Progenitor cell of endocrine pancreas (in vitro differentiated cells): ENCODE measurements around the gene FAM3B. TPM values are rescaled to one million over a fixed set of nuclear protein-coding genes. Genes with fewer than 3 reads are reported as not detected.

Source experiments
- DNase-seq: peaks from one replicate; pipeline ENCODE4 v3.0.0; 2021; ENCODE audit warnings: low spot score; ENCODE audit not compliant: unreplicated experiment
- H3K27ac Mint-ChIP-seq: 2 replicates; pipeline ENCODE4 v1.8.0; 2021; ENCODE audit warnings: mild to moderate bottlenecking, moderate library complexity, mixed read lengths
- H3K27me3 Mint-ChIP-seq: 2 replicates; pipeline ENCODE4 v1.8.0; 2021; ENCODE audit warnings: mixed read lengths
- H3K36me3 Mint-ChIP-seq: 2 replicates; pipeline ENCODE4 v1.8.0; 2022; ENCODE audit warnings: mixed read lengths; ENCODE audit not compliant: insufficient read depth
- H3K4me1 Mint-ChIP-seq: 2 replicates; pipeline ENCODE4 v1.8.0; 2021; ENCODE audit warnings: low read depth, mixed read lengths
- H3K4me3 Mint-ChIP-seq: 2 replicates; pipeline ENCODE4 v1.8.0; 2021; ENCODE audit warnings: low read depth, mild to moderate bottlenecking, moderate library complexity, mixed read lengths
- H3K9me3 Mint-ChIP-seq: 2 replicates; pipeline ENCODE4 v1.8.0; 2021; ENCODE audit warnings: low read depth, mixed read lengths
- CTCF ChIP-seq: fragments of 200-600 bp; sonication (generic); IDR thresholded peaks from one replicate; pipeline ENCODE4 v1.5.0; 2021; ENCODE audit warnings: antibody characterized with exemption, mild to moderate bottlenecking; ENCODE audit not compliant: unreplicated experiment
- total RNA-seq: library from RNA; stranded (reverse); gene quantifications from 2 replicates; pipeline ENCODE4 v1.2.1, GENCODE V29; 2021

The FAM3B gene
- total RNA-seq, 1 donor from 2014 or later: 8.2 TPM

GRCh38 chr21:41315726-41316125 is 875 bp upstream of the FAM3B start:
- Mint-ChIP-seq H3K4me3 (peak overlapping the region; percentile 67), H3K27ac (no peak overlapping the region), H3K27me3 (peaks cover 42% of the 10 kb centered on the region), H3K36me3 (no peaks in the 10 kb centered on the region), H3K4me1 (peaks cover 8% of the 10 kb centered on the region), H3K9me3 (no peaks in the 10 kb centered on the region)
- TF ChIP-seq CTCF: no peak
- no peak for DNase-seq

DNA sequence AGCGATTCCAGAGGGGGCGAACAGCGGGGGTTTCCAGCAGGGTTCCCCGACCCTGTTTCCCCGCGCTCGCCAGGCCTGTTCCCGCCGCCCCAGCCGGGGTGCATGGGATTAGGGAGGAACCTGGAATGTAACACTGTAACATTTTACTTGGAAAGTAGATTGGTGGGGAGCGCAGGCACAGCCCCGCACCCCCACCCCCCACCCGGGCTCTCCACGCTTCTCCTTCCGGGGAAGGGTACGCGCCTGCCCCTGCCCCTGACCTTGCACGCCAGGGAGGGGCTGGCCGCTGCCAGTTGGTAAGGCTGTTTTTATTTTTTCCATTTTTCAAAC is 427 bp downstream of the FAM3B start:
- no peak for TF ChIP-seq CTCF
- Mint-ChIP-seq H3K4me1 (peaks cover 14% of the 10 kb centered on the region), H3K36me3 (no peaks in the 10 kb centered on the region), H3K9me3 (no peaks in the 10 kb centered on the region), H3K27me3 (peaks cover 39% of the 10 kb centered on the region), H3K4me3 (peak overlapping the region; percentile 74), H3K27ac (no peak overlapping the region)
- DNase-seq: no peak

DNA sequence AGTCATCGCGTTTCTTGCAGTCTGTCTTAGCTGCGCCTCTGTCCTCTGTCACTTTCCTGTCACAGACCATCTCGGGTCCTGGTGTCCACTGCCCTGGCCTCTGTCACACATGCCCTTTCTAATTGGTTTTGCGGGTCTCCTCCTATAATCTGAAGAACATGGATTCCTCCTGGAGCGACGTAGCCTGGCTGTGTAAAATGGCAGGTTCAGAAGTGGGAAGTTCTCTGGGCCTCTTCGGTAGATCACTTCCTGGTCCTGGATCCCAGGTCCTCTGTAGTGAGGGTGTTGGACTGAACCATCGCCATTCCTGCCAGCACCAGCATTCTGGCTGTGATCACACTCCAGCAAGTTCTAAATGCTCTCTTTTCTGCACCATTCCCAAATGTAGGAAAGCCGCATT is 857 bp downstream of the FAM3B start:
- H3K27me3 Mint-ChIP-seq: peaks cover 39% of the 10 kb centered on the region
- H3K36me3 Mint-ChIP-seq: no peaks in the 10 kb centered on the region
- peaks cover 17% of the 10 kb centered on the region for H3K4me1 Mint-ChIP-seq
- no peak for DNase-seq
- no peak overlapping the region for H3K27ac Mint-ChIP-seq
- TF ChIP-seq CTCF: no peak
- H3K9me3 Mint-ChIP-seq: no peaks in the 10 kb centered on the region
- peak overlapping the region; percentile 74 for H3K4me3 Mint-ChIP-seq

DNA sequence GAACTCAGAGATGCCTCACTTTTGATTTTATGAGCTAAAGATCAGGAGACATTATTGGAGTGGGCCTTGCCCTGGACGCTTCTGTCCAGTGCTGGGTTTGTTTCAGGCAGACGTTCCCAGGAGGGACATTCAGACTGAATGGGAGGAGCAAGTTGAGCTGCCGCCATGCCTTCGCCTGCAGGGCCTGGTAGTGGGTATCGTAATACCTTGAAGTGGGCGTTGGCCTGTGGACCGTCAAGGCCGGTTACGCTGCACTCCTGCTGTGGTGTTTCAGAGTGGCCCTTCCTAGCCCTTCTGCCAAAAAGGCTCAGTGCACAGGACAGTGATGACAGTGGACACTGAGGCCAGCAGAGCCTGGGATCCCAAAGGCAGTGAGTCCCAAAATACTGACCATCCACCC is 1.6 kb downstream of the FAM3B start:
- no peaks in the 10 kb centered on the region for H3K36me3 Mint-ChIP-seq
- no peak for DNase-seq
- H3K27ac Mint-ChIP-seq: no peak overlapping the region
- no peak for TF ChIP-seq CTCF
- H3K4me1 Mint-ChIP-seq: peaks cover 24% of the 10 kb centered on the region
- H3K27me3 Mint-ChIP-seq: peaks cover 40% of the 10 kb centered on the region
- no peak overlapping the region for H3K4me3 Mint-ChIP-seq
- no peaks in the 10 kb centered on the region for H3K9me3 Mint-ChIP-seq

DNA sequence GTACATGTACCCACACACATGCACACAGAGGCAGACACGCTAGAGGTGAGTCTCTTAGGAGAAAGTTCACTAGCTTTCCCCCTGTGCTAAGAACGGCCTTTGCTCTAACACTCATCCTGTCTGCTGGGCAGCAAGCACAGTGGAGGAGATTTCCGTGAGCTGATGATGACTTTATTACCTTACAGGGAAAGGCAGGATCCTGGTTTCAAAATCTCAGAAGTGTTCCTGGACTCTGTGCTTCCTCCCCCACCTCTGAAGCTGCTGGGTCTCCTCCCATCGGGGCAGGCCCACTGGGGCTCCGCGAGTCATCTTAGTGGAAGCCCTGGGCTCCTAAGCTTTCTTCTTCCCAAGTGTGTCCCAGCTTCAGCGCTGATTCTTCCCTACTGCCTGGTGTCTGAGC is 2.7 kb downstream of the FAM3B start:
- DNase-seq: no peak
- no peaks in the 10 kb centered on the region for H3K36me3 Mint-ChIP-seq
- no peaks in the 10 kb centered on the region for H3K9me3 Mint-ChIP-seq
- TF ChIP-seq CTCF: no peak
- H3K27me3 Mint-ChIP-seq: peaks cover 43% of the 10 kb centered on the region
- no peak overlapping the region for H3K4me3 Mint-ChIP-seq
- no peak overlapping the region for H3K27ac Mint-ChIP-seq
- H3K4me1 Mint-ChIP-seq: peaks cover 27% of the 10 kb centered on the region
